ENCODE data around the gene ETHE1. TPM values are rescaled to one million over a fixed set of nuclear protein-coding genes. Genes with fewer than 3 reads are reported as not detected.
"Not testable (repeated sequence)": the region's sequence is repeated elsewhere in the genome, so short reads cannot be mapped to it uniquely, and the experiment has no call there.

The ETHE1 gene
- total and polyA plus RNA-seq, 5 experiments from 2014 or later, result 23.9 to 78.7 (median 62.0) TPM

DNA sequence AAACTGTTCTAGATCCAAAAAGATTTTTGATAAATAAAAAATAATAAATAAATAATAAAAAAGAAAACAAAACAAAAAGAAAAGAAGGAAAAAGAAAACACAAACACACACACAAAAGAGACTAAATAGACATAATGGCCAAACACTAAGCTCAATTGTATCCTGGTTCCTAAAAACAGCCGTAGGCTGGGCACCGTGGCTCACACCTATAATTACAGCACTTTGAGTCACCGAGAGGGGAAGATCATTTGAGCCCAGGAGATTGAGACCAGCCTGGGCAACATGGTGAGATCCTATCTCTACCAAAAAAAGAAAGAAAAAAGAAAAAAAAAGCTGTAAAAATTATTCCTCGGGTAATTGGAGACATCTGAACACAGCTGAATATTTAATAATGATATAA lies 8.9 kb downstream of the ETHE1 start:
- Mint-ChIP-seq H3K36me3 (peaks cover 0 to 19% (median 2%) of the 10 kb centered on the region in 3 donors), H3K9me3 (no peaks in the 10 kb centered on the region), H3K4me1 (peaks cover 9 to 16% (median 11%) of the 10 kb centered on the region in 4 donors), H3K27ac (peak overlapping the region in 2 of 10 donors; percentile 22 to 47), H3K4me3 (no peak overlapping the region), H3K27me3 (no peaks in the 10 kb centered on the region)
- DNase-seq (no peak), ATAC-seq (no peak)
- POLR2A ChIA-PET, result interaction anchor here (0.6 to 3.8 kb wide), 7 partner anchors 8 to 89 kb away, joined by 3 to 52 read pairs (median 6); no protein-coding TSS in a partner anchor

DNA sequence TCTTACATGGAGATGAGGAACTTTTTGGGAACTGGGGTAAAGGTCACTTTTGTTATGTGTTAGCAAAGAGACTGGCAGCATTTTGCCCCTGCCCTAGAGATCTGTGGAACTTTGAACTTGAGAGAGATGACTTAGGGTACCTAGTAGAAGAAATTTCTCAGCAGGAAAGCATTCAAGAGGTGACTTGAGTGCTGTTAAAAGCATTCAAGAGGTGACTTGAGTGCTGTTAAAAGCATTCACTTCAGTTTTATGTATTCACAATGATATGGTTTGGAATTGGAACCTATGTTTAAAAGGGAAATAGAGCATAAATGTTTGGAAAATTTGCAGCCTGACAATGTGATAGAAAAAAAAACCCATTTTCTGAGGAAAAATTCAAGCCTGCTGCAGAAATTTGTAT lies 14.6 kb downstream of the ETHE1 start:
- Mint-ChIP-seq H3K36me3 (peaks cover 0 to 45% (median 3%) of the 10 kb centered on the region in 3 donors), H3K27ac (peak overlapping the region in 1 of 10 donors; percentile 32)
- ATAC-seq, DNase-seq, H3K4me3 Mint-ChIP-seq, POLR2A ChIA-PET, H3K4me1 Mint-ChIP-seq, H3K9me3 Mint-ChIP-seq, H3K27me3 Mint-ChIP-seq: not testable (repeated sequence)

DNA sequence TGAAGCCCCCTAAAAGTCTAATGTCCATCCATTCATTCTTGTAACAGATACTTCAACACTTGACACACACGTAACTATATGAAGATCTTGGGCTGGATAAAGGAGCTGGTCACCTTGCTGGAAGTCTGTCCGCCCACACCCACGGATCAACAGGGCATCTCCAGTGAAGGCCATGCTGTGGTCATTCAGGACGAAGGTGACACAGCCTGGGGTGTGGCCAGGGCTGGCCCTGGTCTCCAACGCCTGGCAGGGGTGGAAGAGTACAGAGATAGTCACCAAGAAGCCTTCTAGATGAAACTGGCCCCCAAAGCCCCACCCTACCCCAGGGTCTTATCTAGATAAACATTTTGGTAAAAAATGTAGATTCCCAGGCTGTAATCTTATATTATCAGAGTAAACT lies 15.7 kb downstream of the ETHE1 start:
- Mint-ChIP-seq H3K4me3 (no peak overlapping the region), H3K9me3 (no peaks in the 10 kb centered on the region), H3K27ac (peak overlapping the region in 1 of 10 donors; percentile 41), H3K27me3 (no peaks in the 10 kb centered on the region), H3K36me3 (peaks cover 0 to 43% (median 3%) of the 10 kb centered on the region in 3 donors), H3K4me1 (peaks cover 0 to 5% (median 0%) of the 10 kb centered on the region in 4 donors)
- POLR2A ChIA-PET, result interaction anchor here (1.0 kb wide), 1 partner anchor 51 kb away, joined by 3 read pairs; no protein-coding TSS in a partner anchor
- DNase-seq (no peak), ATAC-seq (no peak)

GRCh38 chr19:43510713-43511112 lies 16.3 kb downstream of the ETHE1 start:
- DNase-seq (no peak), ATAC-seq (no peak)
- Mint-ChIP-seq H3K4me1 (peaks cover 0 to 2% (median 0%) of the 10 kb centered on the region in 4 donors), H3K36me3 (peaks cover 0 to 45% (median 3%) of the 10 kb centered on the region in 3 donors), H3K27me3 (no peaks in the 10 kb centered on the region), H3K27ac (peak overlapping the region in 1 of 10 donors; percentile 15), H3K4me3 (no peak overlapping the region), H3K9me3 (no peaks in the 10 kb centered on the region)
- POLR2A ChIA-PET, result interaction anchor here (0.9 to 1.5 kb wide), 2 partner anchors 8 to 47 kb away, joined by 3 to 5 read pairs; no protein-coding TSS in a partner anchor

DNA sequence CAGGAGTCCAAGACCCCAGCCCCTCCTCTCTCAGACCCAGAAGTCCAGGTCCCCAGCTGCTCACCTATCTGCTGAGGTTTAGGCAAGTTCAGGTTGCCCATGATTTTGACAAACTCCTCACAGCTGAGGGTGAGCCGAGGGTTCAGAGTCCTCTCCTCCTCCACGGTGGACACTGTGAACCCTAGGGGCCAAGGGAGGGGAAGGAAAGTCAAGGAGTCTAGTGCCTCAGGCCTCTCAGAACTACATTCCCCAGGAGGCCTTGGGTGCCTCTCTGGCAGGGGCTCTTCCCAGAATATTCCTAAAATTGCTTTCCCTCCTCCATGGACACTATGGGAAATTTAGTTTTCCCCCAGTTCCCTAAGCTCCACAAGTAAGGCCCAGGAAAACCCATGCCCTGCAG lies 19.1 kb downstream of the ETHE1 start:
- POLR2A ChIA-PET, result interaction anchor here (0.6 kb wide), 1 partner anchor 43 kb away, joined by 4 read pairs; no protein-coding TSS in a partner anchor

DNA sequence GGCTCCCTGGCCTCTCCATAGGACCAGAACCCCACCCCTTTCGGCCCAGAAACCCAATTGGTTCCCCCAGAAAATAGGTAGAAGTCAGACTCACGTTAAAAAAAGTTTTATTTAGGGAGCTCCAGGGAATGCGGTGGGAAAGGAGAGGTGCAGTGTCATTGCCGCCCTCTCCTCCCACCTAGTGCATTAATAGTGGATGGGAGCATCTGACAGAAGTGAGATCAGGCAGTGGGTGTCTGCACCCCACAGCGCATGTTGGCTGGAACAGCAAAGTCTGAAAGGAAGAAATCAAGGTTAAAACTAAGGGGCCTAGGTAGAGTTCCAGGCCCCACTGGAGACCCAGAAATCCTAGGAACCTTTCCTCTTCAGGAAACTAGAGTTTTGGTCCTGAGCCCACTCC lies 20.4 kb downstream of the ETHE1 start:
- no peaks in the 10 kb centered on the region for H3K9me3 Mint-ChIP-seq
- DNase-seq (no peak), ATAC-seq (no peak)
- H3K27ac Mint-ChIP-seq, result peak overlapping the region in 7 of 10 donors; percentile 12 to 84 (median 41)
- POLR2A ChIA-PET, result no interaction called here
- H3K4me1 Mint-ChIP-seq, result peaks cover 14 to 33% (median 26%) of the 10 kb centered on the region in 4 donors
- H3K27me3 Mint-ChIP-seq, result no peaks in the 10 kb centered on the region
- peaks cover 0 to 40% (median 3%) of the 10 kb centered on the region in 3 donors for H3K36me3 Mint-ChIP-seq
- peak overlapping the region in 1 of 10 donors; percentile 24 for H3K4me3 Mint-ChIP-seq

More for the DNA sequence above, 19.1 kb downstream of the ETHE1 start:
- Mint-ChIP-seq H3K4me3 (no peak overlapping the region), H3K9me3 (no peaks in the 10 kb centered on the region), H3K27ac (peak overlapping the region in 6 of 10 donors; percentile 36 to 85 (median 68)), H3K4me1 (peaks cover 10 to 24% (median 18%) of the 10 kb centered on the region in 4 donors), H3K36me3 (peaks cover 0 to 37% (median 3%) of the 10 kb centered on the region in 3 donors), H3K27me3 (no peaks in the 10 kb centered on the region)
- DNase-seq, result no peak
- ATAC-seq, result no peak

DNA sequence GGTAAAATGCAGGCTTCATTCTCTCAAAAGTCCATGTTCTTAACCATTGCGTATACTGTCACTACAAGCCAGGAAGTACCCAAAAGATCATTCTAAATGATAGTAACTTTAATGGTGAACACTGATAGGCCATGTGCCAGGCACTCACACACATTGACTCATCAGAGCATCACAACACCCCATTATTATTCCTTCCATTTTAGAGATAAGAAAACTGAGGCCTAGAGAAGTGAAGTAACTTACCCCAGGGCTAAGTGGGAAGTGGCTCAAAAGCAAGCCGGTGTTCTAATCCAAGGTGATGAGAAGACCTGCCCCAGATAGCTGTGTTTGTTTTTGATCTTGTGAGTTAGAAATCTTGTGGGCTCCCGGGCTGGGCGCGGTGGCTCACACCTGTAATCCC lies 21.1 kb downstream of the ETHE1 start:
- H3K27ac Mint-ChIP-seq, result peak overlapping the region; percentile 11 to 95 (median 82)
- ATAC-seq, result no peak
- no peaks in the 10 kb centered on the region for H3K9me3 Mint-ChIP-seq
- H3K4me1 Mint-ChIP-seq, result peaks cover 15 to 35% (median 26%) of the 10 kb centered on the region in 4 donors
- H3K27me3 Mint-ChIP-seq, result no peaks in the 10 kb centered on the region
- no peak for DNase-seq
- peaks cover 0 to 40% (median 3%) of the 10 kb centered on the region in 3 donors for H3K36me3 Mint-ChIP-seq
- H3K4me3 Mint-ChIP-seq, result peak overlapping the region; percentile 22 to 75 (median 49)
- POLR2A ChIA-PET, result interaction anchor here (2.6 to 2.7 kb wide), 2 partner anchors 41 to 59 kb away, joined by 12 to 70 read pairs; partner anchors contain the start of gene LYPD3

DNA sequence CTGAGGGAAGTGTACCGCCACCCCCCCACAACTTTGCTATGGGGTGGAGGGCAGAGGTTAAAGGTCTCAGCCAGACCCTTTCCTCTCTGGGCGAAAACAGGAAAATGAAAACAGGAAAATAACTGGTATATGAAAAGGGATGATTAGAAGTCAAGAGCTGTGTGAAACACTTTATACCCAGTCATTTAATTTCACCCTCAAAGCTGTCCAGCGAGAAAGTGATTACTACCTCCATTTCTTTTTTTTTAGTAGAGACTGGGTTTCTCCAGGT lies 21.9 kb downstream of the ETHE1 start:
- ATAC-seq (no peak), DNase-seq (no peak)
- H3K36me3 Mint-ChIP-seq, result peaks cover 0 to 36% (median 0%) of the 10 kb centered on the region in 3 donors
- peaks cover 18 to 39% (median 30%) of the 10 kb centered on the region in 4 donors for H3K4me1 Mint-ChIP-seq
- peak overlapping the region; percentile 27 to 95 (median 90) for H3K27ac Mint-ChIP-seq
- H3K4me3 Mint-ChIP-seq, result peak overlapping the region; percentile 30 to 93 (median 62)
- H3K27me3 Mint-ChIP-seq, result no peaks in the 10 kb centered on the region
- H3K9me3 Mint-ChIP-seq, result no peaks in the 10 kb centered on the region
- POLR2A ChIA-PET, result interaction anchor here (0.6 to 2.7 kb wide), 8 partner anchors 26 to 1578 kb away, joined by 4 to 70 read pairs (median 13); partner anchors contain the start of genes LYPD3 and ZNF575

GRCh38 chr19:43504426-43505185 lies 22.4 kb downstream of the ETHE1 start, which contains the start of gene PHLDB3:
Gene PHLDB3, minus strand, starts transcription at chr19:43504746. Its CDS starts 628 bp downstream, at chr19:43504118.
- DNase-seq, result peak in 4 of 10 donors; percentile 31 to 77 (median 38)
- peaks cover 0 to 33% (median 0%) of the 10 kb centered on the region in 3 donors for H3K36me3 Mint-ChIP-seq
- H3K9me3 Mint-ChIP-seq, result no peaks in the 10 kb centered on the region
- H3K27ac Mint-ChIP-seq, result peak within 1 kb of the TSS; percentile 84 to 99 (median 97)
- peaks cover 18 to 39% (median 30%) of the 10 kb centered on the region in 4 donors for H3K4me1 Mint-ChIP-seq
- ATAC-seq, result peak; percentile 44 to 60
- H3K4me3 Mint-ChIP-seq, result peak within 1 kb of the TSS; percentile 86 to 99 (median 96)
- POLR2A ChIA-PET, result interaction anchor here (0.7 to 2.7 kb wide), 13 partner anchors 9 to 72 kb away, joined by 3 to 70 read pairs (median 5); partner anchors contain the start of genes LYPD3 and ZNF575
- no peaks in the 10 kb centered on the region for H3K27me3 Mint-ChIP-seq

DNA sequence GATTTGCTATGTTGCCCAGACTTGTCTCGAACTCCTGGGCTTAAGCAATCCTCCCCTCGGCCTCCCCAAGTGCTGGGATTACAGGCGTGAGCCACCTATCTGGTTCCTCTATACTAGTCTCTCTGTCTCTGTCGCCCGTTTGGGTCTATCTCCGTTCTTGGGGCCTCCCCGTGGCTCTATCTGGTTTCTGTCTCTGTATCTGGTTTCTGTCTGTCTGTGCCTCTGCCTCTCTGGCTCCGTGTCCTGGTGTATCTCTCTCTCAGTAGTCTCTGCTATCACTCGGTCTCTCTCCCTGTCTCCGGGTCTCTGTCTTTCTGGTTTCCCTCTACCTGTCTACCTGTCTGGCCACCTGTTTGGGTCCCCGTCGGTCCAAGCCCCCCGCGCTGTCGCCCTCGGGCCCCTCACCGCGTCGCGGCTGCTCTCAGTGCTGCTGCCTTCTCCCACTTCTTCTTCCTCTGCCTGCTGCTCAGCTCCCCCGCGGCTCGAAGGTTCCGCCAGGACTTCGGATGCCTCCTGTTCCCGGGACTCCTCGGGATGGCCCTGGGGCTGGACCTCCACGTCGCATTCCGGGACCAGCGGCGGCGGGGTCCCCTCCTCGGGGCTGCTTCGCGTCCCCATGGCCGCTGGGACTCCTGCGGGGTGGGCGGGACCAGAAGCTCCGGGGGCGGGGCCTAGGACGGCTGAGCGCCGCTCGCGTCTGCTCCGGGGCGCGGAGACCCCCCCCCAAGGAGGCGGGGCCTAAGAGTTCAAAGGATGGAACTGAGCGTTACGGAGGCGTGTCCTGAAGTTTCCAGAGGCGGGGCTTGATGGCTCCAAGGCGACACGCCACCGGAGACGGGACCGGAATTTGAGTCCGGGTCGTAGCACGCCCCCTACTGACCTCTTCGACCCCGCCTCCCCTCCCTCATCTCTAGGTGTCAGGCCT lies 23.2 kb downstream of the ETHE1 start:
- DNase-seq (peak; percentile 95 to 100 (median 98)), ATAC-seq (peak; percentile 89 to 91)
- peaks cover 18 to 44% (median 34%) of the 10 kb centered on the region in 4 donors for H3K4me1 Mint-ChIP-seq
- H3K27ac Mint-ChIP-seq, result peak overlapping the region; percentile 84 to 99 (median 97)
- peak overlapping the region; percentile 86 to 99 (median 96) for H3K4me3 Mint-ChIP-seq
- H3K27me3 Mint-ChIP-seq, result no peaks in the 10 kb centered on the region
- H3K9me3 Mint-ChIP-seq, result no peaks in the 10 kb centered on the region
- POLR2A ChIA-PET, result interaction anchor here (0.7 to 2.7 kb wide), 12 partner anchors 10 to 72 kb away, joined by 3 to 70 read pairs (median 6); partner anchors contain the start of genes LYPD3 and ZNF575
- peaks cover 0 to 38% (median 0%) of the 10 kb centered on the region in 3 donors for H3K36me3 Mint-ChIP-seq

GRCh38 chr19:43502419-43502976 lies 24.5 kb downstream of the ETHE1 start:
- ATAC-seq (no peak), DNase-seq (no peak)
- H3K27me3 Mint-ChIP-seq, result no peaks in the 10 kb centered on the region
- POLR2A ChIA-PET, result interaction anchor here (1.3 to 1.4 kb wide), 2 partner anchors 20 to 55 kb away, joined by 4 to 12 read pairs; no protein-coding TSS in a partner anchor
- H3K27ac Mint-ChIP-seq, result peak overlapping the region; percentile 84 to 99 (median 97)
- H3K4me1 Mint-ChIP-seq, result peaks cover 25 to 54% (median 39%) of the 10 kb centered on the region in 4 donors
- H3K4me3 Mint-ChIP-seq, result peak overlapping the region; percentile 86 to 99 (median 96)
- peaks cover 0 to 40% (median 2%) of the 10 kb centered on the region in 3 donors for H3K36me3 Mint-ChIP-seq
- H3K9me3 Mint-ChIP-seq, result no peaks in the 10 kb centered on the region
